WTC11 (cell line): ENCODE measurements around the gene EFHD1. TPM values are rescaled to one million over a fixed set of nuclear protein-coding genes. Genes with fewer than 3 reads are reported as not detected.

Experiments used
- ATAC-seq: fragments of 200-7000 bp; cut with Tn5 transposase; 2 replicates; pipeline ENCODE4 v1.10.0; 2021; ENCODE audit warnings: mild to moderate bottlenecking, moderate library complexity
- CTCF ChIA-PET: fragments of 300-600 bp; sonication (Branson Sonifier 250); formaldehyde crosslinking; loops from one replicate; lab custom pipeline; 2021; ENCODE audit warnings: antibody characterized with exemption; lab: Charles Lee
- POLR2A ChIA-PET: fragments of 350-600 bp; sonication (Branson Sonifier 250); formaldehyde crosslinking; loops from one replicate; lab custom pipeline; 2021; ENCODE audit warnings: antibody characterized with exemption; lab: Charles Lee
- DNase-seq: peaks from one replicate; pipeline ENCODE4 v3.0.0; 2021; ENCODE audit warnings: low spot score
- H3K27ac Mint-ChIP-seq: 2 replicates; pipeline ENCODE4 v1.8.0; 2021; ENCODE audit warnings: mixed read lengths
- H3K27me3 Mint-ChIP-seq: 2 replicates; pipeline ENCODE4 v1.8.0; 2021; ENCODE audit warnings: low read depth, mild to moderate bottlenecking, moderate library complexity, mixed read lengths
- H3K36me3 Mint-ChIP-seq: 2 replicates; pipeline ENCODE4 v1.8.0; 2021; ENCODE audit warnings: mixed read lengths
- H3K4me1 Mint-ChIP-seq: 2 replicates; pipeline ENCODE4 v1.8.0; 2022; ENCODE audit warnings: mixed read lengths
- H3K4me3 Mint-ChIP-seq: 2 replicates; pipeline ENCODE4 v1.8.0; 2021; ENCODE audit warnings: mild to moderate bottlenecking, moderate library complexity, mixed read lengths
- H3K9me3 Mint-ChIP-seq: 2 replicates; pipeline ENCODE4 v1.8.0; 2021; ENCODE audit warnings: mixed read lengths
- ELF4 ChIP-seq: sonication (generic); formaldehyde crosslinking; IDR thresholded peaks from 2 replicates; pipeline ENCODE4 v1.8.1; 2022; ENCODE audit warnings: low read depth, mild to moderate bottlenecking, moderate library complexity, missing genetic modification reagents
- EMX1 ChIP-seq: fragments of 250-450 bp; sonication (Bioruptor Pico); IDR thresholded peaks from 2 replicates; pipeline ENCODE4 v1.8.0; 2021; ENCODE audit warnings: mild to moderate bottlenecking
- NR3C1 ChIP-seq: sonication (generic); formaldehyde crosslinking; conservative IDR thresholded peaks from 2 replicates; pipeline ENCODE4 v1.8.1; 2023; ENCODE audit warnings: low read depth, mild to moderate bottlenecking, missing genetic modification reagents
- OVOL2 ChIP-seq: fragments of 250-450 bp; sonication (Bioruptor Pico); IDR thresholded peaks from 2 replicates; pipeline ENCODE4 v1.9.0; 2021; ENCODE audit warnings: mild to moderate bottlenecking, borderline replicate concordance
- SMAD4 ChIP-seq: sonication (generic); formaldehyde crosslinking; IDR thresholded peaks from 2 replicates; pipeline ENCODE4 v1.8.0; 2022; ENCODE audit warnings: mild to moderate bottlenecking, missing genetic modification reagents
- SOX15 ChIP-seq: fragments of 250-450 bp; sonication (Bioruptor Pico); IDR thresholded peaks from 2 replicates; pipeline ENCODE4 v1.9.0; 2021; ENCODE audit warnings: mild to moderate bottlenecking
- STAT6 ChIP-seq: sonication (generic); formaldehyde crosslinking; conservative IDR thresholded peaks from 2 replicates; pipeline ENCODE4 v1.8.1; 2023; ENCODE audit warnings: mild to moderate bottlenecking, low read depth, missing genetic modification reagents, moderate library complexity
- ZNF263 ChIP-seq: sonication (generic); formaldehyde crosslinking; IDR thresholded peaks from 2 replicates; pipeline ENCODE4 v1.8.1; 2022; ENCODE audit warnings: low read depth, mild to moderate bottlenecking, moderate library complexity, missing genetic modification reagents
- total RNA-seq: library from RNA; stranded (reverse); gene quantifications from 3 replicates; pipeline ENCODE4 v1.2.3, GENCODE V29; 2021
- TF ChIP-seq, protein P1 (sequence below): fragments of 250-450 bp; sonication (Bioruptor Pico); IDR thresholded peaks from 2 replicates; pipeline ENCODE4 v2.1.2; 2022; ENCODE audit warnings: mild to moderate bottlenecking, moderate library complexity
- TF ChIP-seq, protein P2 (sequence below): sonication (generic); formaldehyde crosslinking; conservative IDR thresholded peaks from 2 replicates; pipeline ENCODE4 v1.8.1; 2022; ENCODE audit warnings: mild to moderate bottlenecking, missing genetic modification reagents
- TF ChIP-seq, protein P3 (sequence below): sonication (generic); formaldehyde crosslinking; IDR thresholded peaks from 2 replicates; pipeline ENCODE4 v1.8.0; 2023; ENCODE audit warnings: missing genetic modification reagents, mild to moderate bottlenecking, borderline replicate concordance

EFHD1 gene
- total RNA-seq, 1 experiment from 2014 or later: 6.1 TPM

DNA sequence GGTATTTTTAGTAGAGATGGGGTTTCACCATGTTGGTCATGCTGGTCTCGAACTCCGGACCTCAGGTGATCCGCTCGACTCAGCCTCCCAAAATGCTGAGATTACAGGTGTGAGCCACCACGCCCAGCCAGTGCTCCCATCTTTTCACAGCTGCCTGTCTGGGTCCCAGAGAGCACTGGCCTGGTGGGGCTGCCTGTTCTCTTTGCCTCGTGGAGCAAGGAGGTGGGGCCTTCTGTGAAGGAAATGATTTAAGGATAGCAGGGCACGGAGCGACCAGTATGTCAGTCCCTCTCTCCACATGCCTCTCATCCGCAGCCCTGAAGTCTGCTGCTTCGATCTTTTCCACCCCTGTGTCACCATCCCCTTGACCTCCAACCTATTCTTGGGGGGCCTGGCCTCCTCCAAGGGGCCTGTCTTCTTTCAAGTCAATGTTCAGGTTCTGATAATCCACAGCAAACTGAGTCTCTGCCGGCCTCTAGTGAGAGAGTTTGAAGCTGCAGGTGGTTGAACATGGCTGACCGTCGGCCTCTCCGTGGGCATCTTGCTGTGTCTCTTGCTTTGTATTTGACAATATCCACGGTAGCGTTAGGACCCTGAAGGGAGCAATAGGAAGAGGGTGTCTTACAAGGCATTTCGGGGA, 35.5 kb downstream of the EFHD1 start:
- TF ChIP-seq EMX1: no peak
- TF ChIP-seq, all 79 proteins: peak for 0
- DNase-seq: peak; percentile 47
- ATAC-seq: peak; percentile 82
- ChIA-PET POLR2A (no interaction called here), CTCF (interaction anchor here (0.6 to 2.1 kb wide), 9 partner anchors 10 to 70 kb away, joined by 3 to 19 read pairs (median 4); no protein-coding TSS in a partner anchor)
- H3K27me3 Mint-ChIP-seq: no peaks in the 10 kb centered on the region
- no peaks in the 10 kb centered on the region for H3K36me3 Mint-ChIP-seq
- H3K4me1 Mint-ChIP-seq: no peaks in the 10 kb centered on the region
- H3K4me3 Mint-ChIP-seq: no peak overlapping the region
- no peaks in the 10 kb centered on the region for H3K9me3 Mint-ChIP-seq
- no peak overlapping the region for H3K27ac Mint-ChIP-seq

DNA sequence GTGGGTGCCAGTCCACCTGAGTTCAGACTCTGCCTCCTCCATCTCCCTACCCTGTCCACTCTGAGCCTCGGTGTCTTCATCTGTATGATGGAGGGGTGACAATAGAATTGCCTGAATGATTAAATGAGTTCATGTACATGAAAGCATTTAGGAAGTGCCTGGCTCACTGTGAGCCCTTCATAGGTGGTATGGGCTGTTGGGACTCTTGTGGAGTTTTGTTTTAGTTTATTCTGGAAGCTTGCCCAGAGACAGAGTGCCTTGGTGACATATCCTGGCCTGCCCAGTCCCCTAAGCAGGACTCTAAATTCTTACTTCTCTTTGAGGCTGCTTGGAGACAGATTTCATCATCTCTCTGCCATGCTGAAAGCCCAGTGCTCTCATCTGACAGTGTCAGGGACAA, 39.2 kb downstream of the EFHD1 start:
- Mint-ChIP-seq H3K4me1 (no peaks in the 10 kb centered on the region), H3K9me3 (no peaks in the 10 kb centered on the region), H3K36me3 (no peaks in the 10 kb centered on the region), H3K4me3 (no peak overlapping the region), H3K27me3 (no peaks in the 10 kb centered on the region), H3K27ac (no peak overlapping the region)
- TF ChIP-seq, protein P1, sequence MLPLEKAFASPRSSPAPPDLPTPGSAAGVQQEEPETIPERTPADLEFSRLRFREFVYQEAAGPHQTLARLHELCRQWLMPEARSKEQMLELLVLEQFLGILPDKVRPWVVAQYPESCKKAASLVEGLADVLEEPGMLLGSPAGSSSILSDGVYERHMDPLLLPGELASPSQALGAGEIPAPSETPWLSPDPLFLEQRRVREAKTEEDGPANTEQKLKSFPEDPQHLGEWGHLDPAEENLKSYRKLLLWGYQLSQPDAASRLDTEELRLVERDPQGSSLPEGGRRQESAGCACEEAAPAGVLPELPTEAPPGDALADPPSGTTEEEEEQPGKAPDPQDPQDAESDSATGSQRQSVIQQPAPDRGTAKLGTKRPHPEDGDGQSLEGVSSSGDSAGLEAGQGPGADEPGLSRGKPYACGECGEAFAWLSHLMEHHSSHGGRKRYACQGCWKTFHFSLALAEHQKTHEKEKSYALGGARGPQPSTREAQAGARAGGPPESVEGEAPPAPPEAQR (CRISPR knock-in tag): no peak
- TF ChIP-seq OVOL2 (CRISPR knock-in tag) (no peak), ZNF263 (CRISPR knock-in tag) (no peak), EMX1 (no peak), NR3C1 (CRISPR knock-in tag) (no peak), SOX15 (no peak)
- TF ChIP-seq, protein P2, sequence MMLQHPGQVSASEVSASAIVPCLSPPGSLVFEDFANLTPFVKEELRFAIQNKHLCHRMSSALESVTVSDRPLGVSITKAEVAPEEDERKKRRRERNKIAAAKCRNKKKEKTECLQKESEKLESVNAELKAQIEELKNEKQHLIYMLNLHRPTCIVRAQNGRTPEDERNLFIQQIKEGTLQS: no peak
- TF ChIP-seq, protein P3, sequence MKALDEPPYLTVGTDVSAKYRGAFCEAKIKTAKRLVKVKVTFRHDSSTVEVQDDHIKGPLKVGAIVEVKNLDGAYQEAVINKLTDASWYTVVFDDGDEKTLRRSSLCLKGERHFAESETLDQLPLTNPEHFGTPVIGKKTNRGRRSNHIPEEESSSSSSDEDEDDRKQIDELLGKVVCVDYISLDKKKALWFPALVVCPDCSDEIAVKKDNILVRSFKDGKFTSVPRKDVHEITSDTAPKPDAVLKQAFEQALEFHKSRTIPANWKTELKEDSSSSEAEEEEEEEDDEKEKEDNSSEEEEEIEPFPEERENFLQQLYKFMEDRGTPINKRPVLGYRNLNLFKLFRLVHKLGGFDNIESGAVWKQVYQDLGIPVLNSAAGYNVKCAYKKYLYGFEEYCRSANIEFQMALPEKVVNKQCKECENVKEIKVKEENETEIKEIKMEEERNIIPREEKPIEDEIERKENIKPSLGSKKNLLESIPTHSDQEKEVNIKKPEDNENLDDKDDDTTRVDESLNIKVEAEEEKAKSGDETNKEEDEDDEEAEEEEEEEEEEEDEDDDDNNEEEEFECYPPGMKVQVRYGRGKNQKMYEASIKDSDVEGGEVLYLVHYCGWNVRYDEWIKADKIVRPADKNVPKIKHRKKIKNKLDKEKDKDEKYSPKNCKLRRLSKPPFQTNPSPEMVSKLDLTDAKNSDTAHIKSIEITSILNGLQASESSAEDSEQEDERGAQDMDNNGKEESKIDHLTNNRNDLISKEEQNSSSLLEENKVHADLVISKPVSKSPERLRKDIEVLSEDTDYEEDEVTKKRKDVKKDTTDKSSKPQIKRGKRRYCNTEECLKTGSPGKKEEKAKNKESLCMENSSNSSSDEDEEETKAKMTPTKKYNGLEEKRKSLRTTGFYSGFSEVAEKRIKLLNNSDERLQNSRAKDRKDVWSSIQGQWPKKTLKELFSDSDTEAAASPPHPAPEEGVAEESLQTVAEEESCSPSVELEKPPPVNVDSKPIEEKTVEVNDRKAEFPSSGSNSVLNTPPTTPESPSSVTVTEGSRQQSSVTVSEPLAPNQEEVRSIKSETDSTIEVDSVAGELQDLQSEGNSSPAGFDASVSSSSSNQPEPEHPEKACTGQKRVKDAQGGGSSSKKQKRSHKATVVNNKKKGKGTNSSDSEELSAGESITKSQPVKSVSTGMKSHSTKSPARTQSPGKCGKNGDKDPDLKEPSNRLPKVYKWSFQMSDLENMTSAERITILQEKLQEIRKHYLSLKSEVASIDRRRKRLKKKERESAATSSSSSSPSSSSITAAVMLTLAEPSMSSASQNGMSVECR (CRISPR knock-in tag): no peak
- DNase-seq (no peak), ATAC-seq (no peak)
- CTCF ChIA-PET: no interaction called here
- POLR2A ChIA-PET: no interaction called here

GRCh38 chr2:232674491-232674890, 41.1 kb downstream of the EFHD1 start:
- TF ChIP-seq STAT6 (CRISPR knock-in tag) (no peak), SMAD4 (CRISPR knock-in tag) (no peak), ELF4 (no peak)
- Mint-ChIP-seq H3K27me3 (no peaks in the 10 kb centered on the region), H3K4me1 (no peaks in the 10 kb centered on the region), H3K36me3 (no peaks in the 10 kb centered on the region), H3K27ac (no peak overlapping the region), H3K9me3 (no peaks in the 10 kb centered on the region), H3K4me3 (no peak overlapping the region)
- DNase-seq (no peak), ATAC-seq (no peak)
- ChIA-PET POLR2A (no interaction called here), CTCF (no interaction called here)
